Measurements from ENCODE around the gene WDR55.

The WDR55 gene

GRCh38 chr5:140658870-140659269, 5.8 kb upstream of the WDR55 start:
- TF ChIP-seq YY1 (IDR thresholded peaks at IDR 0.05; ENCODE audit: low read depth) (no peak), FOXM1 (IDR thresholded peaks at IDR 0.05; ENCODE audit: borderline replicate concordance, low read depth) (no peak), TEAD4 (IDR thresholded peaks at IDR 0.05) (no peak), TAF1 (IDR thresholded peaks at IDR 0.05; ENCODE audit: low read depth) (no peak), MAX (IDR thresholded peaks at IDR 0.05) (no peak), CEBPB (IDR thresholded peaks at IDR 0.05) (no peak), CREB1 (IDR thresholded peaks at IDR 0.05; ENCODE audit: low read depth) (no peak), USF1 (IDR thresholded peaks at IDR 0.05) (no peak), NFIC (IDR thresholded peaks at IDR 0.05) (no peak), ZBTB7A (IDR thresholded peaks at IDR 0.05; ENCODE audit: low read depth) (no peak), EP300 (IDR thresholded peaks at IDR 0.05; ENCODE audit: borderline replicate concordance) (no peak), TCF12 (IDR thresholded peaks at IDR 0.05; ENCODE audit: low read depth) (no peak), EGR1 (IDR thresholded peaks at IDR 0.05) (no peak), RAD21 (IDR thresholded peaks at IDR 0.05; ENCODE audit: low read depth) (no peak), REST (IDR thresholded peaks at IDR 0.05; ENCODE audit: low read depth) (no peak)

GRCh38 chr5:140664030-140664358, 710 bp upstream of the WDR55 start:
- peak; percentile 36; the same call in 1 of the 2 replicates for TF ChIP-seq MAX (IDR thresholded peaks at IDR 0.05)
- TF ChIP-seq USF1 (IDR thresholded peaks at IDR 0.05) = no peak

- TF ChIP-seq REST (IDR thresholded peaks at IDR 0.05; ENCODE audit: low read depth) (no peak), FOXM1 (IDR thresholded peaks at IDR 0.05; ENCODE audit: borderline replicate concordance, low read depth) (no peak), NFIC (IDR thresholded peaks at IDR 0.05) (no peak), EGR1 (IDR thresholded peaks at IDR 0.05) (no peak), TEAD4 (IDR thresholded peaks at IDR 0.05) (no peak), USF1 (IDR thresholded peaks at IDR 0.05) (no peak), CEBPB (IDR thresholded peaks at IDR 0.05) (no peak), CREB1 (IDR thresholded peaks at IDR 0.05; ENCODE audit: low read depth) (no peak), EP300 (IDR thresholded peaks at IDR 0.05; ENCODE audit: borderline replicate concordance) (no peak), MAX (IDR thresholded peaks at IDR 0.05) (no peak), TAF1 (IDR thresholded peaks at IDR 0.05; ENCODE audit: low read depth) (no peak), TCF12 (IDR thresholded peaks at IDR 0.05; ENCODE audit: low read depth) (no peak), YY1 (IDR thresholded peaks at IDR 0.05; ENCODE audit: low read depth) (no peak), ZBTB7A (IDR thresholded peaks at IDR 0.05; ENCODE audit: low read depth) (no peak)
Observed at GRCh38 chr5:140671472-140672125, 6.9 kb downstream of the WDR55 start.

GRCh38 chr5:140672455-140673186, 7.9 kb downstream of the WDR55 start:
- TF ChIP-seq TCF12 (IDR thresholded peaks at IDR 0.05; ENCODE audit: low read depth) (no peak), NFIC (IDR thresholded peaks at IDR 0.05) (no peak), TEAD4 (IDR thresholded peaks at IDR 0.05) (no peak), TAF1 (IDR thresholded peaks at IDR 0.05; ENCODE audit: low read depth) (no peak), ZBTB7A (IDR thresholded peaks at IDR 0.05; ENCODE audit: low read depth) (no peak), FOXM1 (IDR thresholded peaks at IDR 0.05; ENCODE audit: borderline replicate concordance, low read depth) (no peak), YY1 (IDR thresholded peaks at IDR 0.05; ENCODE audit: low read depth) (no peak), RAD21 (IDR thresholded peaks at IDR 0.05; ENCODE audit: low read depth) (no peak), CEBPB (IDR thresholded peaks at IDR 0.05) (no peak), USF1 (IDR thresholded peaks at IDR 0.05) (no peak), EGR1 (IDR thresholded peaks at IDR 0.05) (no peak), MAX (IDR thresholded peaks at IDR 0.05) (no peak), EP300 (IDR thresholded peaks at IDR 0.05; ENCODE audit: borderline replicate concordance) (no peak), REST (IDR thresholded peaks at IDR 0.05; ENCODE audit: low read depth) (no peak), CREB1 (IDR thresholded peaks at IDR 0.05; ENCODE audit: low read depth) (no peak)
